Caco-2 (cell line): ENCODE data around the gene ST8SIA5. TPM values are rescaled to one million over a fixed set of nuclear protein-coding genes. Genes with fewer than 3 reads are reported as not detected.

Experiments
- BruUV-seq: library from RNA; stranded (reverse); fragments of 400-500 nt; replicated peaks from 2 replicates; lab custom pipeline; 2021; lab: Mats Ljungman, UMichigan
- CTCF ChIA-PET: fragments of 300-600 bp; sonication (Branson Sonifier 250); formaldehyde crosslinking; loops from one replicate; lab custom pipeline; 2022; ENCODE audit warnings: antibody characterized with exemption; lab: Charles Lee
- POLR2A ChIA-PET: fragments of 300-600 bp; sonication (Branson Sonifier 250); formaldehyde crosslinking; loops from one replicate; lab custom pipeline; 2022; ENCODE audit warnings: antibody characterized with exemption; lab: Charles Lee
- DNase-seq, 2 experiments: peaks; one replicate each; pipeline versions ENCODE4 v3.0.0 to v3.0.0-alpha.2; 2020 to 2022
- H3K27me3 ChIP-seq: replicated peaks from 2 replicates; pipeline ENCODE4 v1.6.0; 2011; ENCODE audit warnings: low read length; ENCODE audit not compliant: control insufficient read depth, insufficient read depth
- H3K36me3 ChIP-seq: 2 replicates; pipeline ENCODE4 v1.5.1; 2011; ENCODE audit warnings: low read length; ENCODE audit not compliant: control insufficient read depth, insufficient read depth
- H3K4me1 ChIP-seq: fragments of 250-450 bp; sonication (Bioruptor Pico); 2 replicates; pipeline ENCODE4 v1.5.1; 2020; ENCODE audit warnings: mild to moderate bottlenecking
- H3K4me3 ChIP-seq: 2 replicates; pipeline ENCODE4 v1.5.1; 2011; ENCODE audit warnings: low read depth, mild to moderate bottlenecking, control low read depth, low read length
- H3K9me3 ChIP-seq: fragments of 250-450 bp; sonication (Bioruptor Pico); 2 replicates; pipeline ENCODE4 v1.5.1; 2020; ENCODE audit warnings: mild to moderate bottlenecking, moderate library complexity
- H3K27ac Mint-ChIP-seq: one replicate; pipeline ENCODE4 v1.8.0; 2022; ENCODE audit warnings: mixed read lengths; ENCODE audit not compliant: unreplicated experiment
- H3K27me3 Mint-ChIP-seq: one replicate; pipeline ENCODE4 v1.8.0; 2022; ENCODE audit warnings: mixed read lengths; ENCODE audit not compliant: insufficient read depth, unreplicated experiment
- H3K36me3 Mint-ChIP-seq: one replicate; pipeline ENCODE4 v1.8.0; 2022; ENCODE audit warnings: mild to moderate bottlenecking, mixed read lengths; ENCODE audit not compliant: insufficient read depth, unreplicated experiment
- H3K4me1 Mint-ChIP-seq: one replicate; pipeline ENCODE4 v1.8.0; 2022; ENCODE audit warnings: low read depth, mixed read lengths; ENCODE audit not compliant: unreplicated experiment
- H3K4me3 Mint-ChIP-seq: one replicate; pipeline ENCODE4 v1.8.0; 2022; ENCODE audit warnings: mild to moderate bottlenecking, moderate library complexity, mixed read lengths; ENCODE audit not compliant: unreplicated experiment
- H3K9me3 Mint-ChIP-seq: one replicate; pipeline ENCODE4 v1.8.0; 2022; ENCODE audit warnings: mixed read lengths; ENCODE audit not compliant: unreplicated experiment
- CTCF ChIP-seq, 2 experiments: fragments of 200-600 bp in 1 of 2; IDR thresholded peaks; 1 replicate in 1 of 2; 2 replicates in 1 of 2; pipeline versions ENCODE4 v1.5.1 to v1.8.0; 2011 to 2022; ENCODE audit warnings: antibody characterized with exemption in 1 of 2, control low read depth in 1 of 2, inconsistent platforms in 1 of 2, low read depth in 1 of 2, low read length in 1 of 2, mild to moderate bottlenecking in 1 of 2, moderate library complexity in 1 of 2; ENCODE audit not compliant: insufficient read depth in 1 of 2, severe bottlenecking in 1 of 2, unreplicated experiment in 1 of 2
- intact Hi-C: fragments of 100-400 bp; cut with micrococcal nuclease; formaldehyde crosslinking; loops from one replicate; pipeline ENCODE4 v1.10.0; 2022; ENCODE audit not compliant: unreplicated experiment
- total RNA-seq: library from RNA; stranded (reverse); gene quantifications from 2 replicates; pipeline ENCODE4 v1.2.3, GENCODE V29; 2022

ST8SIA5 gene
- total RNA-seq, 1 experiment from 2014 or later = not detected

- Histone ChIP-seq H3K9me3 (no peaks in the 10 kb centered on the region), H3K36me3 (no peaks in the 10 kb centered on the region), H3K27me3 (no peaks in the 10 kb centered on the region), H3K4me3 (no peak overlapping the region), H3K4me1 (no peaks in the 10 kb centered on the region)
- CTCF ChIA-PET = no interaction called here
- no peaks in the 10 kb centered on the region for H3K9me3 Mint-ChIP-seq
- H3K4me3 Mint-ChIP-seq = no peak overlapping the region
- no peak for DNase-seq
- POLR2A ChIA-PET = no interaction called here
- TF ChIP-seq CTCF (IDR thresholded peaks at IDR 0.05; ENCODE audit: insufficient read depth in 1 of 2, low read depth in 1 of 2, low read length in 1 of 2, severe bottlenecking in 1 of 2, unreplicated experiment in 1 of 2) = no peak
- no peaks in the 10 kb centered on the region for H3K4me1 Mint-ChIP-seq
- H3K27ac Mint-ChIP-seq = no peak overlapping the region
- H3K27me3 Mint-ChIP-seq = peaks cover 8% of the 10 kb centered on the region
- no TSS peak for BruUV-seq
- intact Hi-C loops = no loop called here
- H3K36me3 Mint-ChIP-seq = no peaks in the 10 kb centered on the region
These were observed 117.5 kb downstream of the ST8SIA5 start for GRCh38 chr18:46639386-46639785.

GRCh38 chr18:46636040-46636630, 120.7 kb downstream of the ST8SIA5 start:
- no peaks in the 10 kb centered on the region for H3K36me3 ChIP-seq
- intact Hi-C loops = no loop called here
- no peak for TF ChIP-seq CTCF (IDR thresholded peaks at IDR 0.05; ENCODE audit: insufficient read depth in 1 of 2, low read depth in 1 of 2, low read length in 1 of 2, severe bottlenecking in 1 of 2, unreplicated experiment in 1 of 2)
- H3K9me3 ChIP-seq = no peaks in the 10 kb centered on the region
- H3K4me3 Mint-ChIP-seq = no peak overlapping the region
- BruUV-seq = no TSS peak
- no peak overlapping the region for H3K4me3 ChIP-seq
- ChIA-PET CTCF (no interaction called here), POLR2A (no interaction called here)
- H3K27me3 Mint-ChIP-seq = peaks cover 3% of the 10 kb centered on the region
- H3K9me3 Mint-ChIP-seq = no peaks in the 10 kb centered on the region
- no peak overlapping the region for H3K27ac Mint-ChIP-seq
- no peaks in the 10 kb centered on the region for H3K27me3 ChIP-seq
- DNase-seq = no peak
- H3K36me3 Mint-ChIP-seq = no peaks in the 10 kb centered on the region
- H3K4me1 Mint-ChIP-seq = no peaks in the 10 kb centered on the region
- H3K4me1 ChIP-seq = no peaks in the 10 kb centered on the region

- intact Hi-C loops = no loop called here
- H3K36me3 ChIP-seq = no peaks in the 10 kb centered on the region
- no peaks in the 10 kb centered on the region for H3K4me1 ChIP-seq
- H3K36me3 Mint-ChIP-seq = no peaks in the 10 kb centered on the region
- DNase-seq = no peak
- H3K9me3 ChIP-seq = no peaks in the 10 kb centered on the region
- ChIA-PET POLR2A (no interaction called here), CTCF (no interaction called here)
- H3K9me3 Mint-ChIP-seq = no peaks in the 10 kb centered on the region
- H3K27me3 ChIP-seq = no peaks in the 10 kb centered on the region
- no peaks in the 10 kb centered on the region for H3K4me1 Mint-ChIP-seq
- no peak overlapping the region for H3K27ac Mint-ChIP-seq
- BruUV-seq = no TSS peak
- TF ChIP-seq CTCF (IDR thresholded peaks at IDR 0.05; ENCODE audit: insufficient read depth in 1 of 2, low read depth in 1 of 2, low read length in 1 of 2, severe bottlenecking in 1 of 2, unreplicated experiment in 1 of 2) = no peak
- H3K4me3 ChIP-seq = no peak overlapping the region
- H3K4me3 Mint-ChIP-seq = no peak overlapping the region
- no peaks in the 10 kb centered on the region for H3K27me3 Mint-ChIP-seq
These were observed 124.3 kb downstream of the ST8SIA5 start for GRCh38 chr18:46632401-46633071.
